ENCODE measurements around the gene FARP2.

The FARP2 gene

GRCh38 chr2:241349941-241350340, 6.1 kb upstream of the FARP2 start:
- H3K27ac ChIP-seq = no peak overlapping the region
- TF ChIP-seq CTCF (IDR thresholded peaks at IDR 0.05) = no peak
- no peak for TF ChIP-seq ZFX (IDR thresholded peaks at IDR 0.05; ENCODE audit: borderline replicate concordance)

DNA sequence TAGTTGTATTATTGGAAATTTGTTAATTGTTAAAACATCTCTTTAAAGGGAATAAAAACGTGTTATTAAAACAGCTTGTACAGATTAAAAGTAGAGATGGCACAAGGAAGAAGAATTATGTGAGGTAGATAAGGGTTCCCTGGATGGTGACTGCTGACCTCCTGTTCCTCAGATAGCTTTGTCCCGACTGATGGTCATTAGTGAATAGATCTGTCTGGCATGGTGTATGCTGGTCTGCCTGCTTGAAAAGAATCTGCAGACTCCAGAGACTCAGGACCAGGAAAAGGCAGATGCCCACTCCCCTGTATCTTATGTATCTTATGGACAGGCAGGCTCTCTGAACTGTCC, 5.6 kb upstream of the FARP2 start:
- H3K27ac ChIP-seq = peak overlapping the region; percentile 74; the same call in 1 of the 2 replicates
- TF ChIP-seq ZFX (IDR thresholded peaks at IDR 0.05; ENCODE audit: borderline replicate concordance) = no peak

- peak overlapping the region; percentile 74 for H3K27ac ChIP-seq
- TF ChIP-seq CTCF (IDR thresholded peaks at IDR 0.05) (no peak), ZFX (IDR thresholded peaks at IDR 0.05; ENCODE audit: borderline replicate concordance) (no peak)
Measured at GRCh38 chr2:241350878-241351639, 5.0 kb upstream of the FARP2 start.

GRCh38 chr2:241351640-241352031, 4.4 kb upstream of the FARP2 start:
- TF ChIP-seq ZFX (IDR thresholded peaks at IDR 0.05; ENCODE audit: borderline replicate concordance) (no peak), CTCF (IDR thresholded peaks at IDR 0.05) (no peak)
- peak overlapping the region; percentile 74 for H3K27ac ChIP-seq

- H3K27ac ChIP-seq = peak overlapping the region; percentile 74
- TF ChIP-seq CTCF (IDR thresholded peaks at IDR 0.05) (no peak), ZFX (IDR thresholded peaks at IDR 0.05; ENCODE audit: borderline replicate concordance) (no peak)
Measured at GRCh38 chr2:241352227-241352626, 3.9 kb upstream of the FARP2 start.

- TF ChIP-seq CTCF (IDR thresholded peaks at IDR 0.05) = no peak; the same call in 1 of the 2 replicates
- TF ChIP-seq ZFX (IDR thresholded peaks at IDR 0.05; ENCODE audit: borderline replicate concordance) = no peak
- H3K27ac ChIP-seq = peak overlapping the region; percentile 83
Measured at GRCh38 chr2:241354668-241355658, 1.1 kb upstream of the FARP2 start.

- TF ChIP-seq ZFX (IDR thresholded peaks at IDR 0.05; ENCODE audit: borderline replicate concordance) (no peak), CTCF (IDR thresholded peaks at IDR 0.05) (no peak)
- peak overlapping the region; percentile 64; the same call in 1 of the 2 replicates for H3K27ac ChIP-seq
Measured at GRCh38 chr2:241356871-241357260, 781 bp downstream of the FARP2 start.
